GM10248 (cell line): ENCODE results near the gene MAML3.

ENCODE experiments used
- CTCF ChIA-PET: fragments of 300-600 bp; sonication (Branson Sonifier 250); formaldehyde crosslinking; extraction: SDS; loops from one replicate; lab custom pipeline; 2021; ENCODE audit warnings: antibody characterized with exemption; lab: Yijun Ruan, JAX
- POLR2A ChIA-PET: fragments of 350-650 bp; sonication (Branson Sonifier 250); formaldehyde crosslinking; extraction: SDS; loops from one replicate; lab custom pipeline; 2020; ENCODE audit warnings: antibody characterized with exemption; lab: Yijun Ruan, JAX
- DNase-seq: peaks from one replicate; pipeline ENCODE4 v3.0.0; 2012; ENCODE audit errors: extremely low spot score
- TF ChIP-seq, protein P1 (sequence below): IDR thresholded peaks from 2 replicates; pipeline ENCODE4 v1.5.1; 2012; ENCODE audit warnings: mild to moderate bottlenecking, low read depth; ENCODE audit errors: extremely low read depth, missing control alignments, control extremely low read depth

The MAML3 gene

DNA sequence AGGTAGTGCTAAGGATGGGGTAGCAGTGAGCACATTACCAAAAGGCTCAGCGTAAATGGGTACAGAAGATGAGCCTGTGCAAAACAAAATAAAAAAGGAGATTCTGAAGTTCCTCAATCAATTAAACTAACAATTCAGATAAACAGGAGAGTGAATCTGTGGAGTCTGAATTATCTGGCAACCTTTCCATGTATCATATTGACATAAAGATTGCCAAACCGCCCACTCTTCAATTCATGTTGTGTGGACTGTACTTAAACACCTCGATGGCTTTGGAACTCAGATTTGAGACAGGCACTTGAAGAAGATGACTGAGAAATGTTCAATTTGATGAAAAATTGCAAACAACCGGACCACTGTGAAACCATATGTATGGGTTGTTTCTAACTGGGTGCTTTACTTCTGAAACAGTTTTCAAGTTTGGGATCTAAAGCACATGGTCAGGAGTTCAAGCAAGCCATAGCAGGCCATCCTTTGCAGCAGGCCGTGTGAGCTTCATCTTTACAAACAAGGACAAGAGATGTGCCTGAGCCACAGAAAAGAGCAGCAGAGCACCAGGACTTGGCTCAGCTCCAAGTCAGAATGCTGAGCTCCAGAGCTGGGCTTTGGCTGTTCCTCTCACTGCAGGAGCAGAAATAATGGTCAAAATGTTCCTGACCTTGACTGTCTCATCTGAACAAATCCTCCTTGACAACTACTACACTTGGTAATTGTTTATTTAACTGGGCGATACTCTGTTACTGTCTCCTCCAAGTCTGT is 380.2 kb downstream of the MAML3 start:
- ChIA-PET POLR2A (no interaction called here), CTCF (no interaction called here)
- TF ChIP-seq, protein P1, sequence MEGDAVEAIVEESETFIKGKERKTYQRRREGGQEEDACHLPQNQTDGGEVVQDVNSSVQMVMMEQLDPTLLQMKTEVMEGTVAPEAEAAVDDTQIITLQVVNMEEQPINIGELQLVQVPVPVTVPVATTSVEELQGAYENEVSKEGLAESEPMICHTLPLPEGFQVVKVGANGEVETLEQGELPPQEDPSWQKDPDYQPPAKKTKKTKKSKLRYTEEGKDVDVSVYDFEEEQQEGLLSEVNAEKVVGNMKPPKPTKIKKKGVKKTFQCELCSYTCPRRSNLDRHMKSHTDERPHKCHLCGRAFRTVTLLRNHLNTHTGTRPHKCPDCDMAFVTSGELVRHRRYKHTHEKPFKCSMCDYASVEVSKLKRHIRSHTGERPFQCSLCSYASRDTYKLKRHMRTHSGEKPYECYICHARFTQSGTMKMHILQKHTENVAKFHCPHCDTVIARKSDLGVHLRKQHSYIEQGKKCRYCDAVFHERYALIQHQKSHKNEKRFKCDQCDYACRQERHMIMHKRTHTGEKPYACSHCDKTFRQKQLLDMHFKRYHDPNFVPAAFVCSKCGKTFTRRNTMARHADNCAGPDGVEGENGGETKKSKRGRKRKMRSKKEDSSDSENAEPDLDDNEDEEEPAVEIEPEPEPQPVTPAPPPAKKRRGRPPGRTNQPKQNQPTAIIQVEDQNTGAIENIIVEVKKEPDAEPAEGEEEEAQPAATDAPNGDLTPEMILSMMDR, result no peak
- DNase-seq, result no peak

DNA sequence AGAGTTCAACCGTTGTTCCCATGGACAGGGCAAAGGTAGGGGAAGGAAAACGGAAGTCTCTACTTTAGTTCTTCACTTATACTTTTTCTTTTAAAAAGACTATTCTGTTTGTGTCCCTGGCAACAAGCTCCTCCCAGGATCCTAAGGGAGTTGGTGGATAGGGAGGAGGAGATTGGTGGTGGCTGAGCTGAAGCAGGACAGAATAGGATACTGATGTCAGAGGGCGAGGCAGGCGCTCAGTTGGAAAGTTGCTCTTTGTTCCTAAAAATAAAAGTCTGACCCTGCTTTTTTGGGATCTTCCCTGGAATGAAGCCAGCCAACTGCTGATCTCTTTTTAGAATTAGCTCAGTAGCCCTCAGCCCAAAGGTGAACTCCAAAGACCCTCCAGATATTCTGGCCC is 383.6 kb downstream of the MAML3 start:
- DNase-seq, result no peak
- CTCF ChIA-PET, result interaction anchor here (1.7 kb wide), 1 partner anchor 12 kb away, joined by 3 read pairs; no protein-coding TSS in a partner anchor
- POLR2A ChIA-PET, result interaction anchor here (0.5 kb wide), 1 partner anchor 257 kb away, joined by 3 read pairs; no protein-coding TSS in a partner anchor
- TF ChIP-seq, protein P1, result no peak

DNA sequence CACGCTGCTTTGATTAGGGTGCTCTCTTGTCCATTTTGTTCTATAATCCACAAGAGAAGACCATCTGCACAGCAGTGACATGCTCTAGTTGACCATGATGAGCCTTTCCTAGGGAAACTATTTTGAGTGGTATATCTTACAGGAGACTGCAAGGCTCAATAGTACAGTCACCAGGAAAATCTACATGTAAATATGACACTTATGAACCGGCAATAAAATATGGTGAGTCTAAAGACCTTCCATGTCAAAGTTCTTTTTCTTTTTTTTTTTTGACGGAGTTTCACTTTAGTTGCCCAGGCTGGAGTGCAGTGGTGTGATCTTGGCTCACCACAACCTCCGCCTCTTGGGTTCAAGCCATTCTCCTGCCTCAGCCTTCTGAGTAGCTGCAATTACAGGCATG is 384.6 kb downstream of the MAML3 start:
- CTCF ChIA-PET, result no interaction called here
- POLR2A ChIA-PET, result no interaction called here
- DNase-seq, result no peak
- TF ChIP-seq, protein P1, result no peak

DNA sequence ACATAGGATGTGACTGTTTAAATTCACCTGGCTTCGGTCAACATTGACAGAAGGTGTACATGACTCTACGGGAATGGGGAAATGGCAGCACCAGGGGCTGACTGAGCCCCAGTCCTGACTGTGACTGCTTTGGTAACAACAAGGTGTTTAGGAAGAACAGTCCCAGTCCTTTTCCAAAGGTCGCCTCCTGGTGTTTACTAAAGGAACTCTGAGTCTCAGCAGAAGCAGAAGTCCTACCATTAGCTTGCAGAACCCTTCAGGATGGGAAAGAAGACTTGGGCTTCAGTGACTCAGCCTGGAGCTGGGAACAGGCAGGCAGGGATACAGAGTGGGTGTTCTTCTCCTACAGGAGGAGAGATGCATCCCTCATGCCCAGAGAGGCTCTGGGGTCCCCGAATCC is 385.1 kb downstream of the MAML3 start:
- TF ChIP-seq, protein P1, result no peak
- no peak for DNase-seq
- CTCF ChIA-PET, result no interaction called here
- POLR2A ChIA-PET, result no interaction called here

DNA sequence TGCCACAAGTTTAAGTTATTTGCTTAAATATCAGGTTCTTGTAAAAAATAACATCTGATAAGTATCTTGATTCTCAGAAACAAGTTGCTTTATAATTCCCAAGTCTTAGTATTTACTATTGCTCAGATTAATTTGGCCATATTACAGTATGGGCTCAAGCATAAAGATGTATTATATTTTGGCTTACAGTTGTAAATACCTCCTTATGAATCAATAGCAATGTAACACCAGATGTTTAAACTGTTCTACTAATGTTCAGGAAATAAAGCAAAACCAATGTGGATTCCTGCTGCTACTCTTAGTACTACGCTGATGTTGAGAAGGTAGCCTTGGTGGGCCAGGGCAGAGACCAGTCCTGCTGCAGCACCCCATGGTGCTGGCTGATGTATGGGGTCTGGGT is 385.6 kb downstream of the MAML3 start:
- ChIA-PET CTCF (no interaction called here), POLR2A (no interaction called here)
- DNase-seq, result no peak
- TF ChIP-seq, protein P1, result no peak

DNA sequence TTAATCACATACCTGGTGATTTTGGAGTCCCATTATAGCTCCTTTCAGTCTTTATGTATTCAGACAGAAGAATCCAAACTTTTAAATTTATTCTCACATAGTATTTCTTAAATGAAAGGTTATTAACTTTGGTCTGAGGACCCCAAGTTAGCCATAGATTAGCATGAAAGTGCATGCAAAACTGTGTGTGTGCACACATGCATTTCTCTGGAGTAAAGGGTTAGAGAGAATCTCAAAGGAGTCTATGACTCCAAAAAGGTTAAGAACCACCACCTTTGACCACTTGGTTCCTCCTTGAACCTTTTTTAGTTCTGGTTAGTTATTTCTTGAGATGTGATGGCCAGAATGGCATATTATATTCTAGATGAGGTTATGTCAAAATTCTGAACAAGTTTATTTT is 386.4 kb downstream of the MAML3 start:
- CTCF ChIA-PET, result no interaction called here
- POLR2A ChIA-PET, result no interaction called here
- no peak for DNase-seq
- TF ChIP-seq, protein P1, result no peak

DNA sequence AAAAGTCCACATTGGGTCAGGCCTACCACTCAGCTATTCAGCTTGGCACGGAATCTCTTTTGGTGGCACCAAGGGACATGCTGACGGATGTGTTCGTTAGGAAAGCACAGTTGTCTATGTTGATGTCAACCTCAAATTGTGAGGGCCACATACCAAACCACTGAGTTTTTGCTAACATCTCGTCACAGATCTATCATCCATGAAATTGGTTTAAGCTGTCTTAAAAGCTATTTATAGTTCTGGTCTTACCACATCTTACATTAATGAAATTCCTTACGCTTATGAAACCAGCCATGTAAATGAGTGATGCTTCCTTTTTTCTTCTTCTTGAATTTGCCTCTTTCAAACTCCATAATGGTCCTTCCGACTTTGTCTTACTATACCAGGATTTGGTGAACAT is 386.8 kb downstream of the MAML3 start:
- CTCF ChIA-PET, result no interaction called here
- TF ChIP-seq, protein P1, result no peak
- no peak for DNase-seq
- POLR2A ChIA-PET, result no interaction called here
